Activated T-cell treated with anti-CD3 and anti-CD28 coated beads, Interleukin-2, amount 50 U/mL, for 4 hours (primary cell): ENCODE data around the gene KLHDC4. TPM values are rescaled to one million over a fixed set of nuclear protein-coding genes. Genes with fewer than 3 reads are reported as not detected.

ENCODE experiments used
- total RNA-seq, 3 donors: library from RNA; stranded (reverse); gene quantifications; one replicate each; pipeline ENCODE4 v1.2.1, GENCODE V29; 2021

KLHDC4 gene
- total RNA-seq, 3 donors from 2014 or later, result 71.6 to 78.1 (median 76.0) TPM

Other genes with a start within 250 kb of the KLHDC4 start
- gene JPH3, start 163.5 kb downstream of the KLHDC4 start, total RNA-seq, result not detected
- 100 to 1,000 TPM; 814 to 984 (median 886) TPM for gene SLC7A5, start 103.5 kb upstream of the KLHDC4 start, total RNA-seq
- under 1 TPM in 1 of 3 donors, not detected in 2; 0.43 TPM for gene CA5A, start 170.5 kb upstream of the KLHDC4 start, total RNA-seq
- gene BANP, start 185.4 kb upstream of the KLHDC4 start, total RNA-seq, result 10 to 100 TPM; 25.2 to 29.4 (median 25.9) TPM